Skeletal muscle tissue (tissue), 5 donors: ENCODE data around the gene ANAPC2. TPM values are rescaled to one million over a fixed set of nuclear protein-coding genes. Genes with fewer than 3 reads are reported as not detected.

Experiments used
- H3K27ac ChIP-seq: one replicate; pipeline ENCODE4 v1.7.0; 2013; ENCODE audit warnings: mild to moderate bottlenecking, low read depth, low read length, inconsistent platforms
- H3K27me3 ChIP-seq, 3 donors: one replicate each; pipeline ENCODE4 v1.7.0; 2013; ENCODE audit warnings: low read length in 3 of 3; ENCODE audit not compliant: control insufficient read depth in 3 of 3, insufficient read depth in 3 of 3
- H3K36me3 ChIP-seq, 3 donors: one replicate each; pipeline ENCODE4 v1.7.0; 2013; ENCODE audit warnings: low read length in 3 of 3; ENCODE audit not compliant: control insufficient read depth in 3 of 3, insufficient read depth in 3 of 3
- H3K4me1 ChIP-seq, 3 donors: one replicate each; pipeline ENCODE4 v1.7.0; 2013; ENCODE audit warnings: low read length in 3 of 3, mild to moderate bottlenecking in 3 of 3; ENCODE audit not compliant: control insufficient read depth in 3 of 3, insufficient read depth in 3 of 3
- H3K4me3 ChIP-seq, 3 donors: one replicate each; pipeline ENCODE4 v1.7.0; 2013; ENCODE audit warnings: low read length in 3 of 3
- H3K9ac ChIP-seq, 3 donors: one replicate each; pipeline ENCODE4 v1.7.0; 2013; ENCODE audit warnings: low read length in 3 of 3, mild to moderate bottlenecking in 3 of 3, moderate library complexity in 2 of 3, low read depth in 1 of 3
- H3K9me3 ChIP-seq, 3 donors: one replicate each; pipeline ENCODE4 v1.7.0; 2013; ENCODE audit warnings: low read length in 3 of 3; ENCODE audit not compliant: control insufficient read depth in 3 of 3
- small RNA-seq: library from RNA; depleted of rRNA; stranded (forward); fragments of <200 nt; gene quantifications from one replicate; pipeline ENCODE3, GENCODE V24; 2014
- total RNA-seq: library from RNA; depleted of rRNA; stranded (reverse); fragments of >200 nt; gene quantifications from one replicate; pipeline ENCODE4 v1.2.3, GENCODE V29; 2014
- donor health status: Osteomylitis.

The ANAPC2 gene
- total RNA-seq, 1 donor from 2014 or later: 21.4 TPM

GRCh38 chr9:137127301-137128157, 60.8 kb downstream of the ANAPC2 start:
- Histone ChIP-seq H3K27me3 (peaks cover 2 to 9% (median 5%) of the 10 kb centered on the region in 3 donors), H3K9me3 (no peaks in the 10 kb centered on the region), H3K9ac (peak overlapping the region in 1 of 3 donors; percentile 33), H3K36me3 (no peaks in the 10 kb centered on the region), H3K4me1 (peaks cover 12 to 29% (median 15%) of the 10 kb centered on the region in 3 donors), H3K27ac (no peak overlapping the region), H3K4me3 (peak overlapping the region in 2 of 3 donors; percentile 21 to 38)

GRCh38 chr9:137126786-137127185, 61.6 kb downstream of the ANAPC2 start:
- H3K4me3 ChIP-seq: no peak overlapping the region
- H3K36me3 ChIP-seq: no peaks in the 10 kb centered on the region
- H3K27me3 ChIP-seq: peaks cover 2 to 9% (median 5%) of the 10 kb centered on the region in 3 donors
- H3K9me3 ChIP-seq: no peaks in the 10 kb centered on the region
- H3K27ac ChIP-seq: no peak overlapping the region
- no peak overlapping the region for H3K9ac ChIP-seq
- H3K4me1 ChIP-seq: peaks cover 12 to 29% (median 15%) of the 10 kb centered on the region in 3 donors

Small RNA genes within 50 kb of the gene (small RNA-seq; reads per million reads assigned to genes)
- not detected for gene MIR3621

Other genes starting within 250 kb of the ANAPC2 start
- gene FBXW5, start 243.8 kb downstream of the ANAPC2 start, total RNA-seq: 45.4 TPM
- not detected for gene C8G, start 243.3 kb downstream of the ANAPC2 start, total RNA-seq
- gene LCN12, start 236.3 kb downstream of the ANAPC2 start, total RNA-seq: not detected
- 4.2 TPM for gene PTGDS, start 211.1 kb downstream of the ANAPC2 start, total RNA-seq
- under 0.01 TPM for gene LCNL1, start 205.6 kb downstream of the ANAPC2 start, total RNA-seq
- gene PAXX, start 196.1 kb downstream of the ANAPC2 start, total RNA-seq: 2.1 TPM
- not detected for gene CLIC3, start 192.0 kb downstream of the ANAPC2 start, total RNA-seq
- gene ABCA2, start 160.3 kb downstream of the ANAPC2 start, total RNA-seq: 5.2 TPM
- not detected for gene FUT7, start 156.5 kb downstream of the ANAPC2 start, total RNA-seq
- 5.7 TPM for gene NPDC1, start 142.4 kb downstream of the ANAPC2 start, total RNA-seq
- gene ENTPD2, start 134.5 kb downstream of the ANAPC2 start, total RNA-seq: 5.2 TPM
- gene SAPCD2, start 118.0 kb downstream of the ANAPC2 start, total RNA-seq: 1.0 TPM
- gene UAP1L1, start 111.0 kb downstream of the ANAPC2 start, total RNA-seq: 1.0 TPM
- 31.8 TPM for gene MAN1B1, start 101.6 kb downstream of the ANAPC2 start, total RNA-seq
- 19.8 TPM for gene DPP7, start 73.8 kb downstream of the ANAPC2 start, total RNA-seq
- not detected for gene GRIN1, start 49.4 kb downstream of the ANAPC2 start, total RNA-seq
- gene LRRC26, start 18.5 kb downstream of the ANAPC2 start, total RNA-seq: not detected
- gene TMEM210, start 16.5 kb downstream of the ANAPC2 start, total RNA-seq: not detected
- gene SSNA1, start 116 bp upstream of the ANAPC2 start, total RNA-seq: 47.0 TPM
- gene TPRN, start 12.2 kb upstream of the ANAPC2 start, total RNA-seq: 2.6 TPM
- gene TMEM203, start 17.1 kb upstream of the ANAPC2 start, total RNA-seq: 32.9 TPM
- gene NDOR1, start 17.1 kb upstream of the ANAPC2 start, total RNA-seq: 4.7 TPM
- not detected for gene RNF208, start 33.7 kb upstream of the ANAPC2 start, total RNA-seq
- not detected for gene CYSRT1, start 36.6 kb upstream of the ANAPC2 start, total RNA-seq
- gene RNF224, start 38.9 kb upstream of the ANAPC2 start, total RNA-seq: not detected
- gene SLC34A3, start 42.3 kb upstream of the ANAPC2 start, total RNA-seq: not detected
- 97.1 TPM for gene TUBB4B, start 52.7 kb upstream of the ANAPC2 start, total RNA-seq
- not detected for gene STPG3, start 62.7 kb upstream of the ANAPC2 start, total RNA-seq
- 33.9 TPM for gene NELFB, start 66.8 kb upstream of the ANAPC2 start, total RNA-seq
- gene TOR4A, start 89.2 kb upstream of the ANAPC2 start, total RNA-seq: 2.1 TPM
- gene NRARP, start 113.7 kb upstream of the ANAPC2 start, total RNA-seq: 2.1 TPM
- 8.4 TPM for gene EXD3, start 234.6 kb upstream of the ANAPC2 start, total RNA-seq
- gene NOXA1, start 234.8 kb upstream of the ANAPC2 start, total RNA-seq: 0.52 TPM